D721Med (cell line): Measurements from ENCODE around the gene KRR1.
"Not testable (repeated sequence)": the region's sequence is repeated elsewhere in the genome, so short reads cannot be mapped to it uniquely, and the experiment has no call there.

ENCODE experiments used
- DNase-seq: peaks from one replicate; pipeline ENCODE4 v3.0.0; 2011; ENCODE audit warnings: low spot score; ENCODE audit not compliant: insufficient read length
- FAIRE-seq: peaks from 2 replicates; lab custom pipeline; 2011; peaks lifted over from hg19 to GRCh38; lab: Jason Lieb, UNC
- TF ChIP-seq, protein P1 (sequence below): IDR thresholded peaks from 2 replicates; pipeline ENCODE4 v1.5.1; 2012; ENCODE audit warnings: mild to moderate bottlenecking, control low read depth; ENCODE audit not compliant: insufficient read depth; ENCODE audit errors: missing control alignments

KRR1 gene

GRCh38 chr12:75443709-75444108, 67.7 kb downstream of the KRR1 start:
- DNase-seq (no peak), FAIRE-seq (no peak)
- TF ChIP-seq, protein P1, sequence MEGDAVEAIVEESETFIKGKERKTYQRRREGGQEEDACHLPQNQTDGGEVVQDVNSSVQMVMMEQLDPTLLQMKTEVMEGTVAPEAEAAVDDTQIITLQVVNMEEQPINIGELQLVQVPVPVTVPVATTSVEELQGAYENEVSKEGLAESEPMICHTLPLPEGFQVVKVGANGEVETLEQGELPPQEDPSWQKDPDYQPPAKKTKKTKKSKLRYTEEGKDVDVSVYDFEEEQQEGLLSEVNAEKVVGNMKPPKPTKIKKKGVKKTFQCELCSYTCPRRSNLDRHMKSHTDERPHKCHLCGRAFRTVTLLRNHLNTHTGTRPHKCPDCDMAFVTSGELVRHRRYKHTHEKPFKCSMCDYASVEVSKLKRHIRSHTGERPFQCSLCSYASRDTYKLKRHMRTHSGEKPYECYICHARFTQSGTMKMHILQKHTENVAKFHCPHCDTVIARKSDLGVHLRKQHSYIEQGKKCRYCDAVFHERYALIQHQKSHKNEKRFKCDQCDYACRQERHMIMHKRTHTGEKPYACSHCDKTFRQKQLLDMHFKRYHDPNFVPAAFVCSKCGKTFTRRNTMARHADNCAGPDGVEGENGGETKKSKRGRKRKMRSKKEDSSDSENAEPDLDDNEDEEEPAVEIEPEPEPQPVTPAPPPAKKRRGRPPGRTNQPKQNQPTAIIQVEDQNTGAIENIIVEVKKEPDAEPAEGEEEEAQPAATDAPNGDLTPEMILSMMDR, result no peak

DNA sequence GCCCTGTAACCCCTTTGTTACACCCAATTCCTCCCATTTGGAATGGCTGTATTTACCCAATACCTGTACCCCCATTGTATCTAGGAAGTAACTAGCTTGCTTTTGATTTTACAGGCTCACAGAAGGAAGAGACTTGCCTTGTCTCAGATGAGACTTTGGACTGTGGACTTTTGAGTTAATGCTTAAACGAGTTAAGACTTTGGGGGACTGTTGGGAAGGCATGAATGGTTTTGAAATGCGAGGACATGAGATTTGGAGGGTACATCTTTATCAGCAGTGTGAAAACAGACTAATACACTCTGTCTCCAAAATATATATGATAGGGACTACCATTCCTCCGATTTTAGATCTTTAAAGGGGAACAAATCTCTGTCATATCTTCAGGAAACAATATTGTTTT, 69.0 kb downstream of the KRR1 start:
- DNase-seq, FAIRE-seq: not testable (repeated sequence)

GRCh38 chr12:75441687-75442449, 69.5 kb downstream of the KRR1 start:
- not testable (repeated sequence) for DNase-seq, FAIRE-seq
